IPS-NIHi11 (cell line): ENCODE measurements around the gene ANKRD35.
"Not testable (repeated sequence)": the region's sequence is repeated elsewhere in the genome, so short reads cannot be mapped to it uniquely, and the experiment has no call there.

Experiments
- DNase-seq: peaks from one replicate; pipeline ENCODE4 v3.0.0; 2012; ENCODE audit warnings: mixed read lengths, low spot score

The ANKRD35 gene, protein sequence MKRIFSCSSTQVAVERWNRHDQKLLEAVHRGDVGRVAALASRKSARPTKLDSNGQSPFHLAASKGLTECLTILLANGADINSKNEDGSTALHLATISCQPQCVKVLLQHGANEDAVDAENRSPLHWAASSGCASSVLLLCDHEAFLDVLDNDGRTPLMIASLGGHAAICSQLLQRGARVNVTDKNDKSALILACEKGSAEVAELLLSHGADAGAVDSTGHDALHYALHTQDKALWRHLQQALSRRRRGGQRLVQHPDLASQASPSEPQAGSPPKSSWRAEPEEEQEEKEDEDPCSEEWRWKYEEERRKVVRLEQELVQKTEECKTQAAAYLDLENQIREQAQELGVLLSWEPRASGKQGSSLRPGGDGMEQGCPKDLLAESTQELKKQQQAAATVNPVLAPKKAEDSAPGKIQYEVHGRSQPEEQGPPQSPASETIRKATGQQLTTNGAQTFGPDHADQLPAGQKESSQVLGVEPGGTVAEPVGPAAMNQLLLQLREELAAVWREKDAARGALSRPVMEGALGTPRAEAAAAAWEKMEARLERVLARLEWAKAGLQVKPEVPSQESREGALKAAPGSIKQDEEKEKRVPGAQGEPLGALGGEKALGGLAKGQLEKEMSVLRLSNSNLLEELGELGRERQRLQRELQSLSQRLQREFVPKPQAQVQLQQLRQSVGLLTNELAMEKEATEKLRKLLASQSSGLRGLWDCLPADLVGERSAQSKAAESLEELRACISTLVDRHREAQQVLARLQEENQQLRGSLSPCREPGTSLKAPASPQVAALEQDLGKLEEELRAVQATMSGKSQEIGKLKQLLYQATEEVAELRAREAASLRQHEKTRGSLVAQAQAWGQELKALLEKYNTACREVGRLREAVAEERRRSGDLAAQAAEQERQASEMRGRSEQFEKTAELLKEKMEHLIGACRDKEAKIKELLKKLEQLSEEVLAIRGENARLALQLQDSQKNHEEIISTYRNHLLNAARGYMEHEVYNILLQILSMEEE

DNA sequence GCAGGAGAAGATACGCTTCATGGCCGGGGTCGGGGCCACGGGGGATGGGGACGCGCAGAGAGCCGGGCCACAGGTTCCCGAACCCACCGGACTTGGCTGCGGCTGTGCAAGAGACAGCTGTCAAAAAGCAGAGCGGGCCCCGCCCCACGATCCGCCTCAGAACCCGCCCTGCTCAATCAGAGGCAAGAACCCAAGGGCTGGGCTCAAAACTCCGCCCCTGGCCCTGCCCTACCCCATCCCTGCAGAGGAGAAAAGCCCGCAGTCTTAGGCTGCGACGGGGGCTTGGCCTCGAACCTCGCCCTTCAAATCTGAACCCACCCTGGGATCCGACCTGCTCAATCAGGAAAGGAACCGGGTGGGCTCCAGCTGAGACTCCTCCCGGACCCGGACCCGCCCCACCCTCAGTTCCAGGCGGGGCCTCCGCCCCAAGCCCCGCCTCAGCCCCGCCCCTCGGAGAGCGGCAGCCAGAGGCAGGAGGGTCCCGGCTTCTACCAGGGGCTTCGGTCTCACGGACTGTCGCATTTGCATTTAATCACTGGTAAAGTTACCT lies at the start of gene ANKRD35:
TSS of gene ANKRD35 (minus strand) at position 129 of the 550 bp plus-strand sequence. CDS start at position 21, 108 bp downstream.
- DNase-seq = peak; percentile 96

DNA sequence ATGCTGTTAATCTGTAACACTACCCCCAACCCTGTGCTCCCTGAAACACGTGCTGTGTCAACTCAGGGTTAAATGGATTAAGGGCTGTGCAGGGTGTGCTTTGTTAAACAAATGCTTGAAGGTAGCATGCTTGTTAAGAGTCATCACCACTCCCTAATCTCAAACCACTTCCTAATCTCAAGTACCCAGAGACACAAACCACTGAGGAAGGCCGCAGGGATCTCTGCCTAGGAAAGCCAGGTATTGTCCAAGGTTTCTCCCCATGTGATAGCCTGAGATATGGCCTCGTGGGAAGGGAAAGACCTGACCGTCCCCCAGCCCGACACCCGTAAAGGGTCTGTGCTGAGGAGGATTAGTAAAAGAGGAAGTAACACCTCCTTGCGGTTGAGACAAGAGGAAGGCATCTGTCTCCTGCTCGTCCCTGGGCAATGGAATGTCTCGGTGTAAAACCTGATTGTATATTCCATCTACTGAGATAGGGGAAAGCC lies 46.9 kb upstream of the ANKRD35 start:
- not testable (repeated sequence) for DNase-seq

DNA sequence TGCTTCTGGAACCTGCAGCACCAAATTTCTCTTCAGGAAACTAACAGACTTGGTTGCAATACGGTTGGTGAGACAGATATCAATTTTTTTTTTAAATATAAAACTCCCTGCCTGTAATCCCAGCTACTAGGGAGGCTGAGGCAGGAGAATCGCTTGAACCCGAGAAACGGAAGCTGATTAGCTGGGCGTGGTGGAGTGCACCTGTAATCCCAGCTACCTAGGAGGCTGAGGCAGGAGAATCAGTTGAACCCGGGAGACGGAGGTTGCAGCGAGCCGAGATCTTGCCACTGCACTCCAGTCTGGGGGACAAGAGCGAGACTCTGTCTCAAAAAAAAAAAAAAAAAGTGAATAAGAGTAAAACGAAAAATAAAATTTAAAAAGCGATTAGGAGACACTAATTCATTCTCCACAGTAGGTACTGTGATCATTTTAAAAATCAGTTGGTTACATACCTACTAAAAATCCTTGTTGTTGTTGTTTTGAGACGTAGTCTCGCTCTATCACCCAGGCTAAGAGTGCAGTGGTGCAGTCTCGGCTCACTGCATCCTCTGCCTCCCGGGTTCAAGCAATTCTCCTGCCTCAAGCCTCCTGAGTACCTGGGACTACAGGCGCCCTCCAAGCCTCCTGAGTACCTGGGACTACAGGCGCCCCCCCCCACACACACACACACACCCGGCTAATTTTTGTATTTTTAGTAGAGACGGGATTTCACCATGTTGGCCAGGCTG lies 42.4 kb upstream of the ANKRD35 start:
- no peak for DNase-seq

DNA sequence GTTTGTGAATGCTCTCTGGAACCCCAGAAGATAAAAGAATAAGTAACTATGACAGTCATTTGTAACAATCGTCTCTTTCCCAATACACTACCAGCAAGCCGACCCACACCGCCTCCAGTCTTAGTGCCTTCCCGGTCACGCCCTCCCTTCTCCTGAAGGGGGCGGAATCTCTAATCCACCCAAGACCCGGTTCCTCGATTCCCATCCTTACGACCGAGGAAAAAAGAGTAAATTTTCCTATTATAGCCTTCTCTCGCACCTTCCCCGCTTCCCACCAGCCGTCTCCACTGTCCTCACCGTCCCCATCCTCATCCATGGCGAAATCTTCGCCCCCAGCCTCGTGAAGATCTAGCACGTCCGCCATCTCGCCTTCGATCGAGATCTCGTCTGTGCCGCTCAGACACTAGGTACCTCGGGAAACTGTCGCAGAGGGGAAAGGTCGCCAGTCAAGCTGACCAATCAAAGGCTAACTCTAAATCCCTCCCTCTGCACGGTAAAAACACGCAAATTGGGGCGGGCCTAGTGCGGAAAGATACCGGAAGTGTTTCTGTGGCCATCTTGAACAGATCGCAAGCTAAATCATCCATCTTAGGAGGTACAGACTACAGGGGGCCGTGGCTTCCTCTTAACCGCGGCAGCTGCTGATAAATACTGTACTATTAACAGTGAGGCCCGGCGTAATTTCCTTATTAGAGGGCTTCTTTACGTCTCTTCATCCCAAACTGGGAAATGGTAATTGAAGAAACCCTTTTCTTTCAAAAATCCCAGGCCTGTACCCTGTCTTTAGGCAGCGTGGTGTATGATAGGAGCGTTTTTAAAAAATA lies 41.6 kb upstream of the ANKRD35 start, which contains the start of gene RBM8A:
TSS of gene RBM8A (minus strand) at position 422 of the 824 bp plus-strand sequence. CDS start at position 364, 58 bp downstream.
- DNase-seq = peak; percentile 86

DNA sequence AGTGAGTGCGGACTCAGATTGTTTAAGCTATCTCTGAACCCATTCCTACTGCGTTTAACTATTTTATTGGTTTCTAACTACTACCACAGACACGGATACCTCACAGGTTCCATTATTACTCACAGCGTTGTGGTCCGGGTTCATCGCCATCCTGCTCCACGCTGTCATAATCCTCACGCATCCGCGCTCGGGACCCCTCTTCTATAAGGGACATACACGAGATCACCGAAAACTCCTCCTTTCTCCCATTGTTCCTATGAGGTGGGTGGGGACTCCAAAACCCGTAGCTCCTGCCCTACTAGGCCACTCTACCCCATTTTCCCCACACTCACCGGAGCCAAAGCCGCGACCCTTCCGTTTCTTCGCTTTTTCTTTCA lies 41.0 kb upstream of the ANKRD35 start:
- no peak for DNase-seq

DNA sequence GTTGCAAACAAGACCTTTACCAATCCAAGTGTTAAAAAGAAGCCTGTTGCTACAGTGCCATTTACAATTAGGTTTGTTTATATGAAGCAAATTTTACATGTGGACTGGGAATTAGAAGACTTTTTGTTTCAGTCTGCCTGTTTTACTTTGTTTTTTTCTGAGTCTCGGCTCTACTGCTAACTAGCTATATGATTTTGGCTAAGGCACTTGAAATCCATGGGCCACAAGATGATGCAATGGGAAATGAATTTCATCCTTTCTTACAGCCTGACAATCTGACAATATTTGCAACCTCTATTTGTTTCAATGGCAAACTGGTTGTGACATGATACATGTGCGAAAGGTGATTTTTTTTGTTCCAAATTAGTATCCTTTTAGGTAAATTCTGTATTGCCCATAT lies 36.6 kb upstream of the ANKRD35 start:
- DNase-seq = no peak

DNA sequence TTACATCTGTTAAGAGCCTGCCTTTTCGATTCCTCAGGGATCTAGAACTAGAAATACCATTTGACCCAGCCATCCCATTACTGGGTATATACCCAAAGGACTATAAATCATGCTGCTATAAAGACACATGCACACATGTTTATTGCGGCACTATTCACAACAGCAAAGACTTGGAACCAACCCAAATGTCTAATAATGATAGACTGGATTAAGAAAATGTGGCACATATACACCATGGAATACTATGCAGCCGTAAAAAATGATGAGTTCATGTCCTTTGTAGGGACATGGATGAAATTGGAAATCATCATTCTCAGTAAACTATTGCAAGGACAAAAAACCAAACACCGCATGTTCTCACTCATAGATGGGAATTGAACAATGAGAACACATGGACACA lies 34.6 kb upstream of the ANKRD35 start:
- DNase-seq = not testable (repeated sequence)

DNA sequence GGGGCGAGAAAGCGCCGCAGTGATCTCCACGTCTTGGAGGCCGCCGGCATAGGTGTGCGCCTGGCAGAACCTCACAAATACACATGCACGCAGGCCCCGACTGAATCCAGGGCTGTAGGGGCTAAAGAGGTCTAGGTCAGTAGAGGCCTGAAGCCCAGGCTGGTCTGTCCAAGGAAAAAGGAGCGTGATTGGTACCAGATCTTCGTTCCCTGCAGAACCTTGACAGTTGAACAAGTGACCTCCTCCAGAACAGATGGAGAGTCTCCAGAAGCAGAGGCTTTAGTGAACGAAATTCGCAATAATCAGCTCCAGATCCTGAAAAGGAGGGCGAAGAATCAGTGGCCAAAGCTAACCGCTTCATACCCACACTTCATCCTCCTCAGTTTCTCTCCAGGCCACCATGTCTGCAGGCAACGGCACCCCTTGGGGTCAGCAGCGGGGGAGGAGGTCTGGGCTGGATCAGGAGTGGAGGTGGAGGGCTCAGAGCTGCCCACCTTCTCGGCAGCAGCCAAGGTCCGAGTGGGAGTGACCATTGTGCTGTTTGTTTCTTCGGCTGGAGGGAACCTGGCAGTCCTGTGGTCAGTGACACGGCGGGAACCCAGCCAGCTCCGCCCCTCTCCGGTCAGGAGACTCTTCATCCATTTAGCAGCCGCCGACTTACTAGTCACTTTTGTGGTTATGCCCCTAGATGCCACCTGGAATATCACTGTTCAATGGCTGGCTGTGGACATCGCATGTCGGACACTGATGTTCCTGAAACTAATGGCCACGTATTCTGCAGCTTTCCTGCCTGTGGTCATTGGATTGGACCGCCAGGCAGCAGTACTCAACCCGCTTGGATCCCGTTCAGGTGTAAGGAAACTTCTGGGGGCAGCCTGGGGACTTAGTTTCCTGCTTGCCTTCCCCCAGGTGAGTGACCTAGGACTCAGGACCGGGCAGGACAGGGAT lies 33.6 kb upstream of the ANKRD35 start:
- DNase-seq = peak; percentile 50

DNA sequence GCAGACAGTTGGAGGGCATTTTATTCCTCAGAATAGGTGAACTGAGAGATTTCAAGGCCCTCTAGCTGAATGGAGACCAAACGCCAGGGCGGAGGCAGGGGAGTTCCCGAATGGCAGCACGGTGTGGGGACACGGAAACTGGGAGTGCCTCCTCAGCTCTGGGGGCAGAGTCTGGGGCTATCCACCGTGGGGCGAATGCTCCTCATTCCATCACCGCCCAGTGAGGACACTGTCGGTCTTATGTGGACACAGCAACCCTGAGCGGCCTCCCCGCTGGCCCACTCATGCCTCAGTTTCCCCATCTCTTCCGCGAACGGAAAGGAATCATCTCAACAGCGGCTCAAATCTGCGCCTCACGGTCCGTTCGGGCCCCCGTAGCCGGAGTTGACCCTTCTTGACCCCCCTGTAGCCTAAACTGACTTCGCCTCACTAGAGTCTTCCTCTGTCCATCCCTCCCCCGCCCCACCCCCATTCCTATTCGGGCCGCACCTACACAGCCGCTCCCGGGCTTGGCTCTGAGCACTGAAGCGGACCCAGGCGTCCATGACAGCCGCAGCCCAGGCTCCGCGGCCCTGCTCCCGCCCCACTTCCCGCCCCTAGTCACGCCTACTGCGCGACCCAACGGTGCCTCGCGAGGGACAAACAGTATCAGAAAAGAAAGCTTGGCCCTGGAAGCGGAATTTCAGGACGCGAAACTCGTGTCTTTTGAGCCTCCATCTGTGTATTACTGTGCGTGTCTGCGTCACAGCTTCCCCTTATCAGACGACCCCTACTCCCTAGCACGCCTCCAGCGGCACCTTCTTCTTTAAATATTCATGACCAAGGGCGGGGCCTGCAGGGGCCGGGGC lies 32.7 kb upstream of the ANKRD35 start, which contains the start of gene PEX11B:
TSS of gene PEX11B (minus strand) at position 574 of the 848 bp plus-strand sequence. CDS start at position 545, 29 bp downstream.
- peak; percentile 90 for DNase-seq

DNA sequence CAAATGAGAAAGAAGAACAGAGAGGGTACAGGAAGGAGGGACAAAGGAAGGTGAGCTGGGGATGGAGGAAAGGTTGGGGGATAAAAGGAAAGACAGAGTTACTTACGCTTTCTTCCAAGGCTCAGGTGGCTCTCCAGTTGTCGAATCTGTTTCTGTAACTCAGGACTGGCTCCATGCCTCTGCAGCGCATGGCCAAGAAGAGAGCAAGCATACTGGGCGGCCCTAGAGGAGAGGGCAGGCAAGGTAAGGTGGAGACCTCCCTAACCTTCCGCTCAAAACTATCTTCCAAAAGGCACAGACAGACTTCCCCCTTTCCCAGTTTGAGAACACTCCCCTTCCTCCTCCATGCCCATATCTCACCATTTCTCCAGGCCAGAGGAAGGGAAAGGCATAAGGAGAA lies 31.9 kb upstream of the ANKRD35 start:
- DNase-seq = no peak

DNA sequence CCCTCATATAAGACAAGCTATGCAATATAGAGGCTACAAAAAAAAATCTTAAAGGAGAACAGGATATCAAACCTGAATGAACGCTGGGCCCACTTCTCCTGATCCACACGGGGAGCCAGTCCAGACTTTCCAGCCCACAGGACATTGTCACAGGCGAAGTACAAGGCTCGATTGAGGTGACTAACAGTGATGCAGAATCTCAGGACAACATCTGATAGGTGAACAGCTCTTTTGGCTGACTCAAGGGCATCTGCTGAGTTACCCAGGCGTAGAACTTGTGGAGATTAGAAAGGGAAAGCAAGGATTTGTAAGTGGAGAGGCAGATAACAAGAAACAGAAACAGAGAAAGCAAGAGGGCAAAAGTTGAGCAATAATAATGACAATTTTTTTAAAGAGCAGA lies 31.1 kb upstream of the ANKRD35 start:
- no peak for DNase-seq

DNA sequence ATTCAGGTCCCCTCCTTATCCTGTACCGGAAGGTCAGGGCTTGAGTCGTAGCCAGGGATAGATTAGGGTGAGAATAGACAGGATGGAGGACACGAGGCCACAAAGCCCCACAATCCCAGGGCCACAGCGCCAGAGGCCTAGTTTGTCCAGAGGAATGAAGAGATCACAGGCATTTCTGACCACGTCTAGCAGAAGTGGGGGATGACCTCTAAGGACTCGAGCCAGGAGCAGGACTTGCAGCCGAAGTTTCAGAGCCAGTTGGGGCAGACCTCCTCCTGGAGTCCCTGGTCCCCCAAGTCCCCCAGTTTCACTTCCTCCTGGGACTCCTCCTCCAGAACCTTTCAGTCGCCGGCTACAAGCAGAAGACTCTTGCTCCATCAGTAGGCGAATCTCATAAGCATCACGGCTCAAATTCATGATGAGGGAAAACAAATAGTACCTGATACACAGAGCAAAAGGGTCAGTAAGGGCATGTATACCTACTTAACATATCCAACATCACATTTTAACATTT lies 26.5 kb upstream of the ANKRD35 start:
- DNase-seq = no peak

DNA sequence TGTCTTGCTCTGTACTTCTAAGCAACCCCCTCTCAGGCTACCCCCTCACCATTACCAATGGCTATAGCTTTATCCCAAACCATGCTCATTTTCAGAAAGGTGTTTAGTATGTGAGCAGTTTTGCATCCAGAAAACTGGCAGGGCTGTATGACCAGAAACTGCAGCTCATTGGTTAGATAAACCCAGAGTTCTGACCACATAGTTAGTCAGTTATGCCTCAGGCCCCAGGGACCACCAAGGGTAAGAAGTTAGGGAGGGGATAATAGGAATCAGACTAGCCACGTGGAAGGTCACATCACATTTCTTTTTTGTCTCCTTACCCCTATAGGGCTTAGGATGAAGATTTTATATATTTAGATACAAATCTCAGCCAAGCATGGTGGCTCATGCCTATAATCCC lies 23.0 kb upstream of the ANKRD35 start:
- no peak for DNase-seq

DNA sequence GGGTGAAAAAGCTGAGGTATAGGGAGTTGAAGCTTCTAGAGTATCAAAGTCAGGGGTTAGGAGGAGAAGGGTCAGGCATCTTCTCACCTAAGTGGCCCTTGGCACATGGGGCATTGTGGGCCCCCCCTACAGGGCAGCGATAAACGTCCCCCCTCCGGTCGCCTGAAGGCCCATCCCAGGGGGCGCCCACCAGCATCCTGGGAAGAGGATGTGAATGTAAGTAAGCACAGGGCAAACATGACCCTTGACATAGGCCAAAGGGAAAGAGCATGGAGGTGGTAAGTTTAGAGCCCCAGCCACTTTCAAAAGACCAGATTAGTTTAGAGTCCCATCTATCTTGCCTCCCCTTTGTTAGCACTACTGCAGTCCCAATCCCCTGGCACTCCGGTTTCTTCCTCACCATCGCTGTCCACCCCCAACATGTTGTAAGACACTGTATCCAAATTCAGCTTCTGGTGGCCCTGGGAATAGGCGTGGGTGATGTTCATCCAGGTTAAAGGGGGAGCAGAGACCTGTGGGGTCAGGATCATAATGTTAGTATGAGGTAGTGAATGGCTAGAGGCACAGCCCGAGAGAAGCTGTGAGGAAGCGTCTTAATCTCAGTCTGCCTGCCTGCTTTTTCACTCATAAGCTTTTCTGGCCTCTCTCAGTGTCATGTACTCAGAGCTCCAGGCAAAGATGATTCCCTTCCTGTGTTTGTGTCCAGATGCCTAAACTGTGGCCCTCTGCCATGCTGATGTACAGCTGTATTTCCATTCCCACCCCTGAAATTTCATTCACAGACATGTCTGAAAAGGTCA lies 21.5 kb upstream of the ANKRD35 start:
- DNase-seq = no peak

DNA sequence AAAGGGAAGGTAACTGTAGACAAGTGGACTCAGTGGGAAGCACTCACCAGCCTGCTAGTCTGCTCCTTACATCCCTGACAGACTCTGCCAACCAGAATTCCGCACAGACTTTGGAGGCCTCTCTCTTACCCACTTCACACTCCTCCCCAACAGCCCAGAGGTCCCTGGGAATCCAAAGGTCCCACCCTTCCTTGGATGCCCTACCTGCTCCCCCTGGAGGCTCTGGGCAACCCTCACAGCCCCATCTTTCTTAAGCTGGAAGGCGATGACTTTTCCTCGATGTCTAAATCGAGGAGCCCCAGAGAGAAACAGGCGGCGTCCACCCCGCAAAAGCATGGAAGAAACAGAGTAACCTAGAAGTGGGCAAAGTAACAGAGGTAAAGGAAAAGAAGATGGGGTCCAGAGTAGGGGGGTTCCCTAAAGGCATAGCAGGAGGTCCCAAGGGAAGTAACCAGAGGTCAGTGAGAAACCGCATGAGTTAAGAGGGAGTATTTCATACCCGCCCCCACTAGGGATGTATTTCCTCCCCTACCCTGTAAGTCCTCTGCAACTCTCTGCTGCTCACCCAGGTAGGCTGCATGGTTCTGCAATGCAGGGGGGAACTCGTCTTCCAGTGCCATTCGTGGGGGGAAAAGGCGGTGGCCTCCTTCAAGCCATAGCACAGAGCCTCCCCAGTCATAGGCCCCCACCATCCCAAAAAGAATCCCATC lies 15.8 kb upstream of the ANKRD35 start:
- DNase-seq = no peak

DNA sequence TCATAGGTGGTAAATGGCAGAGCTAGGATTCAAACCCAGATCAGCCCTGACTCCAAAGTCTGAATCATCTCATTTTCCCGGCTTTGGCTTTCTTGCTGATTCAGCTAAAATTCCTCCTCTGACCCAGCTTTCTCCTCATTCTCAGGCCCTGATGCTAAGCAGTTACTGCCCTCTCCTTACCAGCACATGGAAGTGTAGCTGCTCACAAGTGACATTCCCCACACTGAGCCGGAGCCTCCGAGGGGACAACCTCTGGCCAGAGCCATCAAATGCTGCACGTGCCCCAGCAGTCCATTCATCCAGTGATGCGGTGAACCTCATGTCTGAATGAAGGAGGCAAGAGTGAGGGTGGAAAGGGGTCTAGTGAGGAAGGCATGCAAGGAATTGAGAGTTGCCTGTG lies 13.1 kb upstream of the ANKRD35 start:
- DNase-seq = no peak

DNA sequence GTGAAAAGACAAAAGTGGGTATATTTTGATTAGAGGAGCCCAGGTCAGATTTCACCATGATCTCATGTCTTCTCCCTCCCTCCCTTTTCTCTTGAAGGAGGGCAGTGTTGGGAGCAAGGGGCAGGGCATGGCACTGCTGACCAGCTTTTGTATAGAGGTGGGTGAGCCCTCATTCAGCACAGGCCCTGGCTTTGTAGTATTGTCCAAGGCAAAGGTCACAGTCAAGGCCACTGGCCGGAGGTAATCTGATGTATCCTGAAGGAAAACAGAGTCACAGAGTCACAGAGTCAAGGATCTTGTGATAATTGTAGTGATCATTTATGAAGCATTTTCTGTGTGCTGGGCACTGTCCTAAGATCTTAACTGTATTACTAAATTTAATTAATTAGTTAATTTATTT lies 12.3 kb upstream of the ANKRD35 start:
- no peak for DNase-seq
